Gastrocnemius medialis (tissue), 4 donors: ENCODE results near the gene TATDN2. TPM values are rescaled to one million over a fixed set of nuclear protein-coding genes. Genes with fewer than 3 reads are reported as not detected.
A peak's percentile ranks its signal among the peaks of the same experiment; 100 is the strongest.

Experiments
- ATAC-seq, 2 donors: fragments of 150-250 bp; one replicate each; pipeline ENCODE4 v1.9.1; 2016
- DNase-seq, 2 donors: peaks; one replicate each; pipeline ENCODE4 v3.0.0-alpha.2; 2019
- H3K27ac ChIP-seq, 4 donors: fragments of 200-600 bp; sonication (generic); 1 replicate in 1 of 4; 2 replicates in 3 of 4; pipeline ENCODE4 v1.5.1; 2016 to 2018; ENCODE audit warnings: mild to moderate bottlenecking in 2 of 4, moderate library complexity in 1 of 4
- H3K27me3 ChIP-seq, 3 donors: fragments of 200-600 bp; sonication (generic) in 2 of 3; 1 replicate in 1 of 3; 2 replicates in 2 of 3; pipeline versions ENCODE4 v1.5.1 to v1.6.0; 2016 to 2019; ENCODE audit warnings: mild to moderate bottlenecking in 1 of 3, moderate library complexity in 1 of 3
- H3K36me3 ChIP-seq, 2 donors: fragments of 200-600 bp; sonication (generic) in 1 of 2; one replicate each; pipeline ENCODE4 v1.5.1; 2017 to 2018
- H3K4me1 ChIP-seq, 2 donors: fragments of 200-600 bp; sonication (generic) in 1 of 2; one replicate each; pipeline ENCODE4 v1.5.1; 2016 to 2017; ENCODE audit warnings: mild to moderate bottlenecking in 2 of 2
- H3K4me3 ChIP-seq, 4 donors: fragments of 200-600 bp; sonication (generic) in 3 of 4; 1 replicate in 1 of 4; 2 replicates in 3 of 4; pipeline ENCODE4 v1.5.1; 2016 to 2019; ENCODE audit warnings: mild to moderate bottlenecking in 2 of 4
- H3K9me3 ChIP-seq, 3 donors: fragments of 200-600 bp; sonication (generic) in 2 of 3; 1 replicate in 1 of 3; 2 replicates in 2 of 3; pipeline ENCODE4 v1.5.1; 2016 to 2019
- POLR2A ChIP-seq, 2 donors: fragments of 450-650 bp; IDR thresholded peaks; one replicate each; pipeline ENCODE4 v1.6.1; 2017; ENCODE audit warnings: antibody characterized with exemption in 2 of 2, mild to moderate bottlenecking in 2 of 2, moderate library complexity in 2 of 2
- in situ Hi-C, 4 donors: fragments of 200-750 bp; cut with MboI; loops; one replicate each; pipeline versions ENCODE4 v1.15.0 to v1.8.0; 2017; ENCODE audit warnings: low sequenced_read_pairs in 4 of 4
- intact Hi-C: fragments of 100-400 bp; cut with DNase I; formaldehyde crosslinking; loops from one replicate; pipeline ENCODE4 v1.15.1; 2023; ENCODE audit warnings: low total_unique reads
- total RNA-seq, 4 donors: library from RNA; depleted of rRNA; stranded (reverse); fragments of >200 nt; gene quantifications; one replicate each; pipeline versions ENCODE4 v1.1.0 to v1.2.3, GENCODE V29; 2016
- TF ChIP-seq, protein P1 (sequence below), 5 experiments: fragments of 450-650 bp in 3 of 5; fragments of 200-600 bp in 2 of 5; sonication (generic) in 2 of 5; IDR thresholded peaks in 4 of 5; conservative IDR thresholded peaks in 1 of 5; 1 replicate in 4 of 5; 2 replicates in 1 of 5; pipeline ENCODE4 v1.5.1; 2016 to 2019; ENCODE audit warnings: antibody characterized with exemption in 5 of 5, mild to moderate bottlenecking in 3 of 5, moderate library complexity in 3 of 5

Gene TATDN2
- total RNA-seq, 4 donors from 2014 or later, result 10.9 to 11.5 (median 10.9) TPM

DNA sequence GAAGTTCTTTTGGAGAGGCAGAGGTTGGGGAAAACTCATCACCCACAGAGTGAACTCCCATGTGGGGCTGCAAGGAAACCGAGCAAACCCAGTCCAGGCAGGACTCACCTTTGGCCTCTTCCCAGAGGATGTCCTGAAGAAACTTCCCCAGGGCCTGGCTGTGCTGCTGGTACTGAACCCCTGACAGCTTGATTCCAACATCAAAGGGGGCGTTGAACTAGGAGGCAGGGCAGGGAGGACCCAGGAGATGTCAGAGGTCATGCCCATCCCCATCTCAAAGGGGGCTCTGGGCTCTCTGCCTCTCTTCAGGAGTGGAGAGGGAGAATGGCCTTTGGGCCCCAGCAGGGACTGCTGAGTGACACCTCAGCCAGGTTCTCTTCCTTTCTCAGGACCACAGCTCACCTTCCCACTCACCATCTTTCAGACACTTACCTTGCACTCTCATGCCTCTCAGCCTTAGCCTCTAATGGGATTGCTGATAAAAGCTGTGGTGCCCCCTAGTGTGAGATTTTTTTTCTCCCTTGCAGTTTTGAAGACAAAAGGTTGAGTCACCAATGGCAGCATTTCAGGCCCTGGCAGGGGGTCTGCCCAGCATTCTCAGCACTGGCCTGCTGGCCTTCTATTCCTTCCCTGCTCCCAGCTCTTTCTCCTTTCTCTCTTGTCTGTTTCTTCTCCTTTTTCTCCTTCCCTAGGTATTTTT, 38.5 kb downstream of the TATDN2 start:
- Histone ChIP-seq H3K27ac (no peak overlapping the region), H3K9me3 (no peaks in the 10 kb centered on the region), H3K4me1 (no peaks in the 10 kb centered on the region), H3K27me3 (no peaks in the 10 kb centered on the region), H3K4me3 (no peak overlapping the region), H3K36me3 (peaks cover 0 to 69% of the 10 kb centered on the region in 2 donors)
- in situ Hi-C loops (no loop called here), intact Hi-C loops (no loop called here)
- TF ChIP-seq, protein P1, sequence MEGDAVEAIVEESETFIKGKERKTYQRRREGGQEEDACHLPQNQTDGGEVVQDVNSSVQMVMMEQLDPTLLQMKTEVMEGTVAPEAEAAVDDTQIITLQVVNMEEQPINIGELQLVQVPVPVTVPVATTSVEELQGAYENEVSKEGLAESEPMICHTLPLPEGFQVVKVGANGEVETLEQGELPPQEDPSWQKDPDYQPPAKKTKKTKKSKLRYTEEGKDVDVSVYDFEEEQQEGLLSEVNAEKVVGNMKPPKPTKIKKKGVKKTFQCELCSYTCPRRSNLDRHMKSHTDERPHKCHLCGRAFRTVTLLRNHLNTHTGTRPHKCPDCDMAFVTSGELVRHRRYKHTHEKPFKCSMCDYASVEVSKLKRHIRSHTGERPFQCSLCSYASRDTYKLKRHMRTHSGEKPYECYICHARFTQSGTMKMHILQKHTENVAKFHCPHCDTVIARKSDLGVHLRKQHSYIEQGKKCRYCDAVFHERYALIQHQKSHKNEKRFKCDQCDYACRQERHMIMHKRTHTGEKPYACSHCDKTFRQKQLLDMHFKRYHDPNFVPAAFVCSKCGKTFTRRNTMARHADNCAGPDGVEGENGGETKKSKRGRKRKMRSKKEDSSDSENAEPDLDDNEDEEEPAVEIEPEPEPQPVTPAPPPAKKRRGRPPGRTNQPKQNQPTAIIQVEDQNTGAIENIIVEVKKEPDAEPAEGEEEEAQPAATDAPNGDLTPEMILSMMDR (IDR thresholded peaks at IDR 0.05 in 4 of 5, conservative IDR thresholded peaks at IDR 0.05 in 1 of 5), result peak in 1 of 5 experiments; percentile 37
- TF ChIP-seq POLR2A (IDR thresholded peaks at IDR 0.05), result no peak
- ATAC-seq (no peak), DNase-seq (no peak)

DNA sequence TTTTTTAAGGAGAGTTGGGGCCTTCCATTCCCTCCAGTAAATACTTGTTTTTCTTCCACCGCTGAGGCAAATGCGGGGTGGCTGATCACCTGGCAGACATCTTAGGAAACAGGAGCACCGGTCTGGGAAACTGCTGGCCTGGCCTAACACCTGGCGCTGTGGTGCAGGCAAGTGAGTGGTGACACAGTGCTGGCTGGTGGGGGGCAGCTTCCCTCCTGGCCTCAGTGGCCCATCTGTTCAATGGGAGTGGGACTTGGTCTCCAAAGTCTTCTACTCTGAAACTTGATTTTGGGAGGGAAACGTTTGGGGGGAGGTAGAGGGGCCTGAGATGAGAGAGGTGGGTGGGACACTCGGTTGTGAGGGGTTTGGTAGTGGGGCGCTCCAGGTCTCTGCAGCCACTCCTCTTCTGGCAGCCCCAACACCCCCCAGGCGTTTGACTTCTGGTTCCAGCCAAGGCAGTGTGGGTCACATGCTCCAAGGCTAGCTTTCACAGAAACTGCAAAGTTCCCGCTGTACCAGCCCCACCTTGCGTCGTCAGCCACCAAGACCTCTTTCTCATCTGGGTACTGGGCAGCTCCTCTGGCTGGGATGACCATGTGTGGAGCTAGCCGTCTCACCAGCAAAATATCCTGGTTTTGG, 39.8 kb downstream of the TATDN2 start:
- intact Hi-C loops (no loop called here), in situ Hi-C loops (no loop called here)
- DNase-seq, result no peak
- TF ChIP-seq POLR2A (IDR thresholded peaks at IDR 0.05), result no peak
- TF ChIP-seq, protein P1 (IDR thresholded peaks at IDR 0.05 in 4 of 5, conservative IDR thresholded peaks at IDR 0.05 in 1 of 5), result no peak
- H3K27me3 ChIP-seq, result no peaks in the 10 kb centered on the region
- peaks cover 0 to 59% of the 10 kb centered on the region in 2 donors for H3K36me3 ChIP-seq
- H3K9me3 ChIP-seq, result no peaks in the 10 kb centered on the region
- ATAC-seq, result no peak
- H3K4me3 ChIP-seq, result no peak overlapping the region
- H3K4me1 ChIP-seq, result no peaks in the 10 kb centered on the region
- H3K27ac ChIP-seq, result no peak overlapping the region

DNA sequence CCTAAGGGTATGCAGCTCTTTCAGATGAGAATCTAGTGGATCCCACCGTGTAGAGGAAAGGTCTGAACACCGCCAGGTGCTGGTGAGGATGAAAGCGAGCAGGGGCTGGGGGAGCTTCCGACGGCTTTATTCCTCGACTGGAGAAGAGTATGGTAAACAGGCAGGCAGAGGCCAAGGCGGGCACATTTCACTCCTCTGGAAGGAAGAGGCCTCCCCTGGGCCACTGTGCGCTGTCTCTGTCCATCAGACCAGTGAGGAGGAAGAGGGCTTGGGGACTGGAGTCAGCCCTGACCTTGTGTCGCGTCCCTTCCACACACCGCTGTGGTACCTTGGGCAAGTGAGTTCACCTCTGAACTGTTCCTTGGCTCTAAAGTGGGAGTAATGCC, 40.3 kb downstream of the TATDN2 start:
- Histone ChIP-seq H3K27me3 (no peaks in the 10 kb centered on the region), H3K36me3 (peaks cover 0 to 54% of the 10 kb centered on the region in 2 donors), H3K27ac (no peak overlapping the region), H3K4me3 (no peak overlapping the region), H3K4me1 (no peaks in the 10 kb centered on the region), H3K9me3 (no peaks in the 10 kb centered on the region)
- TF ChIP-seq POLR2A (IDR thresholded peaks at IDR 0.05), result no peak
- TF ChIP-seq, protein P1 (IDR thresholded peaks at IDR 0.05 in 4 of 5, conservative IDR thresholded peaks at IDR 0.05 in 1 of 5), result no peak
- no peak for DNase-seq
- no peak for ATAC-seq
- intact Hi-C loops (no loop called here), in situ Hi-C loops (no loop called here)

DNA sequence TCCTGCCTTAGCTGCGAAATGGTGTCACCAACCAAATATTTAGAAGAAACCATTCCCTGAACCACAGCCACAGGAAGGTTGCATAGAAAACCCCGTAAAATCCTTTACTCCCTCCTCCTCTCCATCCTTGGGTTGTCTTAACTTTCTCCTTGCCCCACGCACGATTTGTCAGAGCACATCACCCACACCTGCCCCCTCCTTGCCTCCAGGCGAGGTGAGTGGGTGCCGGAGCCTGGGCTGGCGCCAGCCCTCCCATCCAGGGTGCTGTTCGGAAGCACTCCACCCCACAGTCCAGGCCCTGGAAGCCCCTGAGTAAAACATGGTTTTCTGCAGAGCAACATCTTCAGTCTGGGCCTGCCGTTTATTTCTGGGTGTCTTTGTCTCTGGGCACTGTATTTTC, 40.8 kb downstream of the TATDN2 start:
- DNase-seq, result no peak
- Histone ChIP-seq H3K4me1 (no peaks in the 10 kb centered on the region), H3K27me3 (no peaks in the 10 kb centered on the region), H3K9me3 (no peaks in the 10 kb centered on the region), H3K4me3 (no peak overlapping the region), H3K36me3 (peaks cover 0 to 51% of the 10 kb centered on the region in 2 donors), H3K27ac (no peak overlapping the region)
- no peak for TF ChIP-seq POLR2A (IDR thresholded peaks at IDR 0.05)
- TF ChIP-seq, protein P1 (IDR thresholded peaks at IDR 0.05 in 4 of 5, conservative IDR thresholded peaks at IDR 0.05 in 1 of 5), result no peak
- in situ Hi-C loops, result no loop called here
- no peak for ATAC-seq
- intact Hi-C loops, result no loop called here
